Activated CD4-positive, CD25-positive, alpha-beta regulatory T cell (primary cell): ENCODE data around the gene SHISA6.

Source experiments
- DNase-seq, 4 experiments: peaks; one replicate each; lab custom pipeline; 2025; lab: John Stamatoyannopoulos, UW

Gene SHISA6

DNA sequence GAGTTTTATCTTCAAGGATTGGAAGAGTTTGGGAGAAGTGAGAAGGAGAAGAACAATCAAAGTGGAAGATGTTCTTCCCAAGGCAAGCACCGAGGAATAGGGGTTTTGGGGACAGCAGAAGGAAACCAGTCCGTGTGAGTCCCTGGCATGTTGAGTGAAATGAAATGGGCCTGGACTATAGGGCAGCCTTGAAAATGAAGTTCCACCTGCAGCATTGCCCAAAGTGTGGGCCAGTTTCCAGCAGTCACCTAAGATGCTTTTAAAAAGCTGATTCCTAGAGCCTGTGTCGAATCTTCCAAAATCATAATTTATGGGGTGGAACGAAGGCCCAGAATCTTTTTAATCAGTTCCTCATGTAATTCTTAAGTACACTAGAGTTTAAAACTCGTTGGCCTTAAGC is 297.4 kb downstream of the SHISA6 start:
- DNase-seq, result no peak

DNA sequence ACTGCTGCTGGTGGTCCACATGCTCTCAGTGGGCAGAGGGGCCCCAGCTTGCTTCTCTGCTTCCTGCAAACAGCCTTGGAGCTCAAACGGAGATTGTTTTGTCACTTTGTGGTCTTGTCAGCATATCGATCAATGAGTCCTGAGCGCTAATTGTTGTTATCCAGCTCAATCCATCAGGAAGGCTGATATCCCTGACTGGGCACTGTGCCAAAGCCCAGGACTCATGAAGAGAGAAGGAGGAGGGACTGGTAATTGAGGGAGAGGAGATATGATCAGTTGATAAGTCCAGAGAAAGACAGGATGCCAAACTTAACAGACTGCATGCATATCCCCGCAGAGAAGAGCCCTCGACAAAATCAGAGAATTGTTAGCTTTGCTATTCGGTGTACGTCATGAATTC is 298.6 kb downstream of the SHISA6 start:
- no peak for DNase-seq

DNA sequence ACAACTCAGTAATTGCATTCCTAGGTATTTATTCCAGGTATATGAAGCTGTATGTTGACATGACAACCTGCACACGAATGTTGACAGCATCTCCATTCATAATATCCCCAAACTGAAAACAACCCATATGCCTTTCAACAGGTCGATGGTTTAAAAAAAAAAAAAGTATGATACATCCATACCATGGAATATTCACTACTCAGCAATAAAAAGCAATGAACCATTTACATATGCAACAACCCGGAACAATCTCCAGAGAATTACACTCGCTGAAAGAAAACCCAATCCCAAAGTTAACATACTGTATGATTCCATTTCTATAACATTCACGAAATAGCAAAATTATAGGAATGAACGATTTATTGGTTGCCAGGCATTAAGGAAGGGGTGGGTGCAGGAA is 304.0 kb downstream of the SHISA6 start:
- no peak for DNase-seq

DNA sequence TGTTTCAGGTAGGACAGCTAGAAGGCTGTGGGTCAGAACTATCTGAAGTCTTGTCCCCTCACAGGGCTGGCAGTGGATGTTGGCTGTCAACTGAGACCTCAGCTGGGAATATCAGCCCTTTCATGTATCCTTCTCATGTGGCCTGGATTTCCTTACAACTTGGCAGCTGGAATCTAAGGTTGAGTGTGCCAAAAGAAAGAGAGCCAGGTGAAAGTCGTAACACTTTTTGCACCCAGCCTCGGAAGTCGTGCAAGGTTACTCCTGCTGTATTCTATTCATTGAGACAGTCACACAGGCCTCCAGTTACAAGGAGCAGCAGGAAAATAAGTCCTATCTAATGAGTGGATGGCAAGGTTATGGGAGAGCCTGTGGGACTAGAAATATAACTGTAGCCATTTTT is 304.7 kb downstream of the SHISA6 start:
- DNase-seq, result no peak

DNA sequence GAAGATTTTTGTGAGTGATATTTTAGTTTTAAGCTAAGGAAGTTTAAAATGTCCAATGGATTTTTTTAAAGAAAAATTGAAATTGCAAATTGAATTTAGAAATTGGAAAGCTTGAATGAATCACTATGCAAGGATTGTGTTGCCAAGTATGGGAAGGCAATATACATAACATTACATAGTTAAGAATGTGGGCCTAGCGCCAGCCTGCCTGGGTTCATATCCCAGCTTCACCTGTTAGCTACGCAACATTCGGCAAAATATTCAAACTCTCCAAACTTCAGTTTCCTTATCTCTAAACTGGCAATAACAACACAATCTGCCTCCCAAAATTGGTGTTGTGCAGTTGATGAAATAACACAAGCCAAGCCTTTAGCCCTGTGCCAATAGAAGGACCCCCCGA is 306.8 kb downstream of the SHISA6 start:
- no peak for DNase-seq

DNA sequence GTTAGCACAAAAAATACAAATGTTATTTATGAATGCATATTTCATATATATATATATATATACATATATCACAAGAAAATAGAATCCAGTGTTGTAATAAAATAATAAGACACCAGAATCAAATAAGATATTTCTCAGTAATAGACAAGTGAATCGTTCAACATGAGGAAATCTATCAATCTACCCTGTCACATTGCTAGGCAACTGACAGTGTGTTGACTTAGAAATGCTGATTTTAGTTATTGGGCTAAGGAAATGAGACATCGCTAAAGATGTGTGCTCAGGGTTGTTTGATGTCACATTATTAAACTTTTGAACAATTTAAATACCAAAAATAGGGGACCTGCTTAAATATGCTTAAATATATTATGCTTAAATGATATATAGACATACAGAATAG is 307.4 kb downstream of the SHISA6 start:
- DNase-seq, result no peak

DNA sequence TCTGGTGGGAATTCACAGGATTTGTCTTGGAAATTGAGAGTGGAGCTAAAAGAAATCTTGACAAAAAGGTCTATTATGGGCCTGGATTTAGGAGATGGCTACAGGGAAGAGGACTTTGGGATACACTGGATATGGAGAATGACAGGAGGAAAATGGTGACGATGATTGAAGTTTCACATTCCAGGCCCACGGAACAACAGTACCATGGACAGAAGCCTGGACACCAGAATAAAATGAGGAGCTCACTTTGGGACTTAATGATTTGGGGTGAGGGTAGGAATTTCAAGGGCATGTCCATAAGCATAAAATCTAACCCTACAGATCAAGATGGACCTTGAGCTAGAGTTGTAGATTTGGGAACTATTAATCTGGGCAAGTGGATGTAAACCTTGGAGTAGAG is 309.4 kb downstream of the SHISA6 start:
- no peak for DNase-seq

DNA sequence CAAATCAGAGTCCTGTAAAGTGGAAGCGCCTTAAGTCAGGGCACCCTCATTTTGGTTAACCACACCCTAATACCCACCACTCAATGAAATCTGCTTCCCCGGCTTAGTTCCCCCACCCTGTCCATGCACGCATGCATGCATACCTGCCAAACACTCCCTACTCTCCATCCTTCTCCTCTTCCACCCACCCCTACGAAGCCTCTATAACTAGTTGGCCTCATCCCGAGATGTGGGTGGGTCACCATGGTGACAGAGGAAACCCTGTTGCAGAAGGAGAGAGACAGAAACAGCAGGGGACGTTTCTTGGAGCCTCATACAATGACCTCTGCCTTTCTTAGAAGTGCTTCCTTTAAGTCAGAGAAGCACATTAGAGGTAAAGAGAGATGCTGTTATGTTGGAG is 310.4 kb downstream of the SHISA6 start:
- DNase-seq, result no peak

DNA sequence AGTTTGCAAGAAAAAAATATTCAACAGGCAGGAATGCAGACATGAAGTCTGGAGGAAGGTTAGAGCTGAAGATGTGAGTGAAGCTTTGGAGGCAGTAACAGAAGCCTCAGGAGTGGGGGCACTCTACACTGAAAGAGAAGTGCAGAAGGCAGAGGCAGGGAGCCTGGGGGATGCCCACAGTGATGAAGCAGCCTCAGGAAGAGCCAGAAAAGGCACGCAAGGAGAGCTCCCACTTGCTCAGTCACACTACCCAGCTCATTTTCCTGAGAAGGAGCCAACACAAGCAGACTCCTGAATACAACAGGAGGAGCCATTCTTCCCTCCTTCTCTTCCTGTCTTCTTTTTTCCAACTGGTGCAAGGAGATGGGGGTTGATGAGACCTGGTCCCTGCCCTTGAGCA is 312.1 kb downstream of the SHISA6 start:
- no peak for DNase-seq

DNA sequence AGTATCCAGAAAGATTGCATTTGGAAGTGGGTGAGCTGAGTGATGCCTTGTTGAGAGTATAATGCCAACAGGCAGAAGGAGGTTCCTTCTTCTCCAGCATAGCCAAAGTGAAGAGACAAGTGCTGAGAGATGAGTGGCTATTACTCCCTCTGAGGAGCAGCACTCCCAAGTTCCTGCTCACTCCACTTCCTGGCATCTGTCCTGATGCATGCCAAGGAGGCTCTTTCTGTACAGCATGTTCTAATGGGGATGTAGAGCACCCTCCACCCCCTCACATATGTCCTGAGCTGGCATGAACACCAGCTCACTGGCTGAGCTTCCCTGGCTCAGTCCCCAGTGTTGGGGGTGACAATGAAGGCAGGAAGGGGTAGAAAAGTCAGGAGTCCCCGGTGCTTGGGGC is 313.0 kb downstream of the SHISA6 start:
- no peak for DNase-seq

DNA sequence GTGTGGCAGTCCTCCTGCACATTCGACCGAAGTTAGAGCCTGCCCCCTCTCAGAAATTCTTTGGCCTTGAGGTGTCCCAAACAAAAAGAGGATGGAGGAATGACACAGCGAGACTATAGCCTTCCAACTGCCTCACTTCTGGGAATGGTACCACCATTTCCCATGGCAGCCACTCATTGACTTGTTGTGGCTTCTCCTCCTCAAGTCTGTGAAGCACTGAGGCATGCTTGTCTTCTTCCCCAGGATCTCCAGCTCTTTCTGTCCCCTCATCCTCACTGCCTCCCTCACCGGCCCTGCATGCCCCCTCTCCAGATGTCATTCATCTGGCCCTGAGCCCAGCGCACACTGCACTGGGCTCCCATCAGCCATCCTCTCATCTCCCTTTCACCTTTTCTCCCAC is 313.5 kb downstream of the SHISA6 start:
- DNase-seq, result no peak

DNA sequence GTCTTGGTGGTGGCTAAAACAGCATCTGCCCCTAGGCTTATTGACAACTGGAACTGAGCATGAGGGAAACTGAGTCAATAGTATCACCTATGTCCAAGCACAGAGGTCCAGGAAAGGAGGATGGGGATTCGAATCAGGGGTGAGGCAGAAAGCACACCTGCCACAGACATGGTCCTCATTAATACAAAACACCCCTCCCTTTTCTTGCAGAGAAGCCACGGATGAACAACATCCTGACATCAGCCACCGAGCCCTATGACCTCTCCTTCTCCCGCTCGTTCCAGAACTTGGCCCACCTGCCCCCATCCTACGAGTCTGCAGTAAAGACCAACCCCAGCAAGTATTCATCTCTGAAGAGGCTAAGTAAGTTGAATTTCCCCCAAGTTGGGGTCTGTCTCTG is 314.5 kb downstream of the SHISA6 start:
- DNase-seq, result no peak

DNA sequence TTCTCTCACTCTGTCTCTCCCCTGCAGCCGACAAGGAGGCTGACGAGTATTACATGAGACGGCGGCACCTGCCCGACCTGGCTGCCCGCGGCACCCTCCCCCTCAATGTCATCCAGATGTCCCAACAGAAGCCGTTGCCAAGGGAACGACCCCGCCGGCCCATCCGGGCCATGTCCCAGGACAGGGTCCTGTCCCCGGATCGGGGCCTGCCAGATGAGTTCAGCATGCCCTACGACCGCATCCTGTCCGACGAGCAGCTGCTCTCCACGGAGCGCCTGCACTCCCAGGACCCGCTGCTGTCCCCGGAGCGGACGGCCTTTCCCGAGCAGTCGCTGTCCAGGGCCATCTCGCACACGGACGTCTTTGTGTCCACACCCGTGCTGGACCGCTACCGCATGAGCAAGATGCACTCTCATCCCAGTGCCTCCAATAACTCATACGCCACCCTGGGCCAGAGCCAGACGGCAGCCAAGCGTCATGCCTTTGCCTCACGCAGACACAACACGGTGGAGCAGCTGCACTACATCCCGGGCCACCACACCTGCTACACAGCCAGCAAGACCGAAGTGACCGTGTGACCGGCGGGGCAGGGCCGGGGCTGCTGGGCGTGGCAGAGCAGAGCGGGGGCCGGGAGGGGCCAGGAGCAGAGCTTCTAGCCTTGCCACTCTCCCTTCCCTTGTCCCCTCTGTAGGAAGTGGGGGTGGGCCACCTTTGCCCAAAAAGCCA is 316.9 kb downstream of the SHISA6 start:
- no peak for DNase-seq

DNA sequence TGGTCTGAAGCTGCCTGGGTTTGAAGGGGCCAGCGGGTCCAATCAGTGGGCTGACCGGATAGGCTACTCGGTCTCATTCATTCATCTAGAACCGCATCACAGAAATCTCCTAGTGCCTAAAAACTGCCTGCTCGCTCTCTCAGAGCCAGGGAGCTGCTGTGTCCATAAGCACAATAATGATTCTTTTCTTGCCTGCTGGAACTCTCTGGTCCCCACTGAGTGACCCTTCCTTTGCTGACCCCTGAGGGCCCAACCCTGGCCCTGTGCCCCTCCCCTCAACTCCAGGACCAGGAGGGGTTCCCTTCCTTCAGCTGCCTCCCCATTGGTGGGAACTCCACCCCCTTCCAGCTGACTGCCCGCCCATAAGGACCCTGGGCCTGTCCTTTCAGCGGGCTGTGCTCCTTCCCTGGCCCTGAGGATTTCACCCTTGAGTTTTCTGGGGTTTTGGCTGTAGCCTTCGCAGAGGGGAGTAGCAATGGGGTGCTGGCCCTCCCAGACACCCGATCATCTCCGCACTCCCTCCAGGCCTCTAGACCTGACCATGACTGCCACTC is 317.7 kb downstream of the SHISA6 start:
- no peak for DNase-seq

DNA sequence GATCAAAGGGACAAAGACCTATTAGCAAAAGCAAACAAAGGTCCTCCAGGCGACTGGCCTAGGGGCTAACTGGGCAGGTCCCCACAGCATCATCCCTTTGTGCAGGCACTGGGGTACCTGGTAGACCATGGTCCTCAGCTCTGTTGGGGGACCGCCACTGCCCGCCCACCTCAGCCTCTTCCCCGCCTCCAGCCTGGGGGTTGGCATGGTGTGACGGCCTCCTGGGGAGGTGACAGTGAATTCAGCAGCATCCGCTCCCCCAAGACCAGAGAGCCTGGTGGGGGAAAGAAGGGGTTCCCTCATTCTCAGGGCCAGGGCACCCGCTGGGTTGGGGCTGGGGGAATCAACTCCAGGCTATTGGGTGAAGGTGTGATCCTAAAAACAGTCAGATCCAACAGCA is 318.6 kb downstream of the SHISA6 start:
- DNase-seq, result no peak

DNA sequence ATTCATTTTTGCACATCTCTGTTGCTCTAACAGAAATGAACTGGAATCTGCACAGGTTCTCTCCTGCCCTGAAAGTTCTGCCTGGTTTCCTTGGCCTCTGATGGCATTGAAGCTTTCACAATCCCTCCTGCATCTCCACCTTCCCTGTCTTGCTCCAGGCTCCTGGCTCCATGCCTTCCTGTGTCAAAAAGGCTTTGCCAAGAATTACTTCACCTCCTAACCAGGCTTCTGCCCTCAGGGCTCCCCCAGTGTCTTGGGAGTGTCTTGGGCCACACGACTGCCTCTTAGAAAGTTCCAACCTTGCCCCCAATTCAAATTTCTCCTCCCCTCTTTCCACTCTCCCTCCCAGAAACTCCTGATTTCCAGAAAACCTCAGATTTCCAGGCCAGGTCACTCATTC is 320.3 kb downstream of the SHISA6 start:
- DNase-seq, result no peak

DNA sequence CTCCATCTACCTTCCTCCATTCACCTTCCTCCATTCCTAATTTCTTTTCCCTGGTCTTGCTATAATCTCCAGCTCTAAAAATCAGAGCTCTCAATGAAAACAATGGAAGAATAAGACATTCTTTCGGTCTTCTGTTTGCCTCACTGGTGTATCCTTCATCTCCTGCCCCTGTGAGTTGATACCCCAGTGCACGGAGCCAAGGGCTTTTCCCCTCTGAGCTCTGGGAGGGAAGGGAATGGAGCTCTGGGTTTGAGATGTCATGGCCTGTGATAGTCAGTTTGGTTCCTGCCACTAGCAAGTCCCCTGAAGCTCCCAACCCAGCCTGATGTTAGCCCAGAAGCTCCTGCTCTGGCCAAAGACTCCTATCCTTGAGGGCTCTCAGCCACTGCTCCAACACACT is 320.7 kb downstream of the SHISA6 start:
- no peak for DNase-seq

DNA sequence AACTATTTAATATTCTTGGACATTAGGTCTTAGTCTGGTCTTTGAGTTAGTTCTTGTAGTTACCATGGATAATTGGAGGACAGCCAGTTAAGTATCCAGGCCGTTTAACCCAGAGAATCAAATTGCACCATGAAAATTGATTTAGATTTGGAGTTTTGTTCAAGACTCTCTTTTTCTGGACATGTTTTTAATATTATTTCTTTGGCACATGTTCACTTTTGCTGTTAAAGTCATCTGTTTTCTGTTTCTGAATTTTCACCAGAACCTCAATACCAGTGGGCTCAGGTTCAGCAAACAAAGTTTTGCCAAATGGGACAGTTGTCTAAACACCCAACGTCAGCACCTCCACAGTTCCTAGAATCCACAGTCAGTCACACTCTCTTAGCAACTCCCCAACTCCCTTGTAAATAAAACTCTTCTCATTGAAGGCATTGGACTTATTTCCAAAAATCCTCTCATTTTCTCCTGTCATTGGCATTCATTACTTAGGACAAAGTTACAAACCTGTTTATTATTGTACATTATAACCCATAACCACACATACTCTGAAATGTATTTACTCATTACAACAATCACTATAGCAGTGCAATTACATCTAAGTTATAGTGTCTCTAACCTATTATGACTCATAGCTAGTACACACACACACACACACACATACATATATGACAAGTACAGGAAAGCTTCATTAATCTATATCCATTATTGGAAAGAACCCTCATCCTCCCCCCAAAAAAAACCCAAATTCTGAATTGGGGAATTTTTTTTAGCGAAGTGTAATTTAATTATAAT is 323.8 kb downstream of the SHISA6 start:
- no peak for DNase-seq

DNA sequence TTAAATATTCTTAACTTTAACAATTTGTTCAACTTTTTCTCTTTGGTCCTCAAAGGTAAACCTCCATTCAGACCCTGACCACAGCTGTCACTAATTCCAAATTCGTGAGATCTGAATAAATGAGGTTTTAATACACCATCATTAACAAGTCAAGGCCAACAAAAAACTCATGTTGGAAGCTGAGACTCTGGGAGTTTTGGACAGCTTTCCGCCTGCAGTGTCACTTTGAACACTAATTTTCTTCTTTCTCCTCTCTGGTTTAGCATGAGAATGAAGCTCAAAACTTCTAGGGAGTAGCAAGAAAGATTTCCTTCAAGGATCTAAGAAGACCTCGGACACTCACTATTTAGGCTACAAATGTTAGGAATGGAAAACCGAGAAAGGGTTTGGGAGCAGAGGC is 324.6 kb downstream of the SHISA6 start:
- no peak for DNase-seq

DNA sequence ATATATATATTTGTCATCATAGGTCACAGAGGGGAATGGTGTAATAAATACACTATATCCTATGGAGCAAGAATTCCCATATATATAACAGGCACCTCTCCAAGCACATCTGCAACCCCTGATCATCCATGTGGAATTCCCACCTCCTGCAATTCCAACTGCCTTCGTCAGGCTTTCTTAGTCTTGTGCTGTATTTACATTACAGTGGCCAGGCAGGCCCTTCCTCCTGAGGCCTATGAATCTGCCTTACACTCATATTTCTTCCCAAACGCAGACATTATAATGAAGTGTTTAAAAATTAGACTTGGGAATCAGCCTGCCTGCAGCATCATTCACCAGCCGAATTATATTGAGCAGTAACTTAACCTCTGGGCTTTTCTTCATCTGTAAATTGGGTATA is 338.0 kb downstream of the SHISA6 start:
- DNase-seq, result no peak

DNA sequence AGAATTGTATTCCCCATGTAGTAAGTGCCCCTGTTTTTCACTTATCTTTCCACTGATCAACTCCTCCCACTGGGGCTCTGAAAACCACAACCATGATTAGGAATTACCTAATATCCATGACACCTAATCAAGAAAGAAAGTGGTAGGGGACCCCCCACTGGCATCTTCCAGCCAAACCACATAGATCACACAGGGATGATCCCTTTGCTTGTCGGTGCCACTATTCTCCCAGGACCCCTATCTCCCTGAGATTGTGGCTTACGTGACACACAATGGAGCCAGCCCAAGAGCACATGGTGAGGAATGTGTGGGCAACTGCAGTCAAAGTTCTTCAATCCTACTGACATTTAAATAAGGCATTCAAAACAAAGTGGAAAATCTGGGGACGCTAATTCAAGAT is 339.7 kb downstream of the SHISA6 start:
- no peak for DNase-seq

DNA sequence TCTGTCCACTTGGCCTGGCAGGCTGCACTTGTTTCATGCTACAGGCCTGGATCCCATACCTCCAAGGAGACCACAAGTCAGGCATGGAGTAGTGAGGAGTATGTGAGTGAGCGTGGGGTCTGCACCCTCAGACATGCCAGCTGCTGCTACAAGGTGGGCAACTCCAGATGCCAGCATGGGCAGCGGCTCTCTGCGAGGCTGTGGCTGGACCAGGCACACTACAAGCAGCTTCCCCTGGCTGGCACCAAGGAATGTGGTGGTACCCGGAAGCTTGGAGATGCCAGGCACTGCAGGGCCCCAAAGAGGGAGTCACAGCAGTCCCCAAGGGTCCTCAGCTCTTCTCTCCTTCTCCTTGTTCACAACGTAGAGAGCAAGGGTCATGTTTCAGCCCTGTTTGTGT is 341.2 kb downstream of the SHISA6 start:
- no peak for DNase-seq

DNA sequence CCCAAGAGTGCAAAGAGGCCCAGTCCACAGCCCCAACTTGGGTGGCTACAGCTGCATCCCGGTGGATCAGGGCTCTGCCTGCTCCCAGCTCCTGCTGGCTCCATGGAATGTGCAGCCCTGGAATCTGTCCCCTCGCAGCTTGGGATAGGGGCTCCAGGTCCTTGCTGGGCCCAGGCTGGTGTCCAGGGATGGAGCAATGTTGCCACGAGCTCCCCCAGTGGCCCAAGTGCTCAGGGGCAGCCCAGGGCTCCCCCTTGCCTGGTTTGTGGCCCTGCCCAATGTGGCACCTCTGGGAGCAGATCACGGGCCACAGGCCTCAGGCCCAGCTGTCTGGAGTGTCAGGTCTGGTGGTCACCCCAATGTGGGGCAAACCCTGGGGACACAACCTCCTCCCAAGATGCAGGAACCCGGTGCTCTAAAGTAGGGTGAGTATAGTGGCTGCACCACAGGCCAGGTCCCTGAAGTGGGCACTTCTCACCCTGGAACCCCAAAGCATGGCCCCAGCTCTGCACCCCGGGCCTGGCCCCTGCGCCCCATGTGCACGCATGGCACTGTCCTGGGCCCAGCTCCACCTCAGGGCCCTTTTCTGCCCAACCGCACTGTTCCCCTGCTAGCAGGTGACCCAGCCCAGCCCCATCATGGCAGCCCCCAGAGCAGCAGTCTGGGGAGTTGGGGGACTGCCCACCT is 342.4 kb downstream of the SHISA6 start:
- DNase-seq, result no peak
